ENCODE results near the gene BCL2. TPM values are rescaled to one million over a fixed set of nuclear protein-coding genes. Genes with fewer than 3 reads are reported as not detected.

BCL2 gene
- total RNA-seq, 1 donor: 4.2 TPM

DNA sequence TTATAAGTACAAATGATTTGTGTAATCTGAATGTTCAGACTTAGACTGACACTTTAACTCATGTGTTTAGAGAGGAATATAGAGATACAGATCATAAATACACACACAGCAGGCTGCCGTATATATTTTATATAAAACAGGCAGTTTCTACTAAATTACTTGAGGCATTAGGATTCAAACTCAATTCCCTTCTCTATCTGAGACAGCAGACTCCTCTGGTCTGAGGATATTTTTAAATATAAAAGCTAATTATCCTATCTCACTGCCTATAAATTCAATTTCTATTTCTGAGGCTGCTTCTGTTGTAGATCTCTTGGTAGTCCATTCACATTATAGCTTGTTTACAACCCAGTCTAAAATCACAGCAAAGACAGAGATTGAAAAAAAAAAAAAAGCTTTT lies 46.9 kb downstream of the BCL2 start:
- TF ChIP-seq, protein P1, sequence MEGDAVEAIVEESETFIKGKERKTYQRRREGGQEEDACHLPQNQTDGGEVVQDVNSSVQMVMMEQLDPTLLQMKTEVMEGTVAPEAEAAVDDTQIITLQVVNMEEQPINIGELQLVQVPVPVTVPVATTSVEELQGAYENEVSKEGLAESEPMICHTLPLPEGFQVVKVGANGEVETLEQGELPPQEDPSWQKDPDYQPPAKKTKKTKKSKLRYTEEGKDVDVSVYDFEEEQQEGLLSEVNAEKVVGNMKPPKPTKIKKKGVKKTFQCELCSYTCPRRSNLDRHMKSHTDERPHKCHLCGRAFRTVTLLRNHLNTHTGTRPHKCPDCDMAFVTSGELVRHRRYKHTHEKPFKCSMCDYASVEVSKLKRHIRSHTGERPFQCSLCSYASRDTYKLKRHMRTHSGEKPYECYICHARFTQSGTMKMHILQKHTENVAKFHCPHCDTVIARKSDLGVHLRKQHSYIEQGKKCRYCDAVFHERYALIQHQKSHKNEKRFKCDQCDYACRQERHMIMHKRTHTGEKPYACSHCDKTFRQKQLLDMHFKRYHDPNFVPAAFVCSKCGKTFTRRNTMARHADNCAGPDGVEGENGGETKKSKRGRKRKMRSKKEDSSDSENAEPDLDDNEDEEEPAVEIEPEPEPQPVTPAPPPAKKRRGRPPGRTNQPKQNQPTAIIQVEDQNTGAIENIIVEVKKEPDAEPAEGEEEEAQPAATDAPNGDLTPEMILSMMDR (IDR thresholded peaks at IDR 0.05; ENCODE audit: insufficient read depth, low read length): no peak
- DNase-seq (ENCODE audit: low read depth): no peak
- H3K4me3 ChIP-seq (ENCODE audit: low read depth, low read length): no peak overlapping the region

DNA sequence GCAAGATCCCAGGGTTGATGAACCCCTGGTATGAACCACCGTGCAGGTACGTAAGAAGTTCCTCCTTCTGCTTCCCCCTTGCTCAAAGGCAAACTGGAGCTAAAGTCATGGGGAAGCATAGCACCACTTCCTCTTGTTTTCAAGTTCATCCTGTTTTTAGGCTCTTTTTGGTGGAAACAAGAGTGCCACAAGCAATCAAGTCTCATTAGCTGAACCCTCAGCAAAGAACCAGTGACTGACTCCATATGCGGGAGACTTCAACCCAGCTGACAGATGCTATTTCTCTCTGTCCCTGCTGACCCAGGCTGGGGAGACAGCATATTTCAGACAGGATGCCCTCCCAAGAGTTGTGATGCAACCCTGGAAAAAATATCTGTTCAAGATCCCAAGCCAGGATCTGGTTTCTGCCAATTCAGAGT lies 47.7 kb downstream of the BCL2 start:
- TF ChIP-seq, protein P1 (IDR thresholded peaks at IDR 0.05; ENCODE audit: insufficient read depth, low read length): no peak
- no peak overlapping the region for H3K4me3 ChIP-seq (ENCODE audit: low read depth, low read length)
- DNase-seq (ENCODE audit: low read depth): no peak

DNA sequence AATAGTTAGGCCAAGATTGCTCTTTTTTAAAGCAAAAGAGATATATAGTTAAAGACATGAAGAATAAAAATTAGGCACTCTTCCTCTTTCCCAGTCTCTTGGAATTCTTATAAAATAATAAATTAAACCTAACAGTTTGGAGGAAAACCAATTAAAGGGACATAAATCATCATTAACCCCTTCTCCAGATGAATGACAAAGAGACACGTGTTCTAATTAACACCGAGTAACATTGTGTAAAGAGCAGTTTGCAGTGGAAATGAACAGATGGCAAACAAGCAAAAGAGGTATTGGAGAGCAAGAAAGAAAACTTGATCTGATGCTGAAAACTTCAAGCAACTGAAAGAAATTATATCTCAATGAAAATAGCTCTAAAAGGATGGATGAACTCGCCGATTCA lies 48.4 kb downstream of the BCL2 start:
- H3K4me3 ChIP-seq (ENCODE audit: low read depth, low read length): no peak overlapping the region
- DNase-seq (ENCODE audit: low read depth): no peak
- TF ChIP-seq, protein P1 (IDR thresholded peaks at IDR 0.05; ENCODE audit: insufficient read depth, low read length): no peak

DNA sequence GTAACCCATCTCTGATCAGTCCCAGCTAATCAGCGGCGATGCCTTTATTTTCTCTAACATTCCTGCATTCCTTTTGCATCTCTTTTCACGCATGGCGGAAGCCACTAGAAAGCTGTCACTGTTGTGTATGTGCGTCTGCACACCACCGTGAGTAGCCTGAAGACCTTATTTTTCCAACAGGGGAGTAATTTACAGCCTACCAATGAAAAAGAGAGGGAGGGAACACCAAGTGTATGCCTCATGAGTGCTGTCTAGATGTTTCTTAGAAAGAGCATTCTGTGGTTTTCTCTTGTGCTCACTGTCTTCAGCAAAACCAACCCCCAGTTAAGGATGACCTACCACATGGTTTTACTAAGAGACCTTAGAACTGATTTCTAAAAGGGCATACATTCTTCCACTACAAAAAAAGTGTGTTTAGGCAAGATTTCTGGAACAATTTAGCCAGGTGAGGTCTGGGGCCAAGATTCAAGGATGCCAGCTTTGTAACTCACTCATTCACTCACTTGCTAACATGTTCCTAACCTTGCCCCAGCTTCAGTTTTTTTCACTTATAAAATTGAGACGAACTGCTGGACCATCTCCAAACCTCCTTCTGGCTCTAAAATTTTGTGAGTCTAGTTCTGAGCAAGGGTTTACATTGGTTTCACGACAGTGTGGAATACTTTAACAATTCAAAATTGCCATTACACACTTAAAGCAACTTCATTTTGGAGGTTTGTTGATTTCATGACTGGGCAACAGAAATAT lies 51.4 kb downstream of the BCL2 start:
- no peak overlapping the region for H3K4me3 ChIP-seq (ENCODE audit: low read depth, low read length)
- TF ChIP-seq, protein P1 (IDR thresholded peaks at IDR 0.05; ENCODE audit: insufficient read depth, low read length): no peak
- DNase-seq (ENCODE audit: low read depth): no peak

DNA sequence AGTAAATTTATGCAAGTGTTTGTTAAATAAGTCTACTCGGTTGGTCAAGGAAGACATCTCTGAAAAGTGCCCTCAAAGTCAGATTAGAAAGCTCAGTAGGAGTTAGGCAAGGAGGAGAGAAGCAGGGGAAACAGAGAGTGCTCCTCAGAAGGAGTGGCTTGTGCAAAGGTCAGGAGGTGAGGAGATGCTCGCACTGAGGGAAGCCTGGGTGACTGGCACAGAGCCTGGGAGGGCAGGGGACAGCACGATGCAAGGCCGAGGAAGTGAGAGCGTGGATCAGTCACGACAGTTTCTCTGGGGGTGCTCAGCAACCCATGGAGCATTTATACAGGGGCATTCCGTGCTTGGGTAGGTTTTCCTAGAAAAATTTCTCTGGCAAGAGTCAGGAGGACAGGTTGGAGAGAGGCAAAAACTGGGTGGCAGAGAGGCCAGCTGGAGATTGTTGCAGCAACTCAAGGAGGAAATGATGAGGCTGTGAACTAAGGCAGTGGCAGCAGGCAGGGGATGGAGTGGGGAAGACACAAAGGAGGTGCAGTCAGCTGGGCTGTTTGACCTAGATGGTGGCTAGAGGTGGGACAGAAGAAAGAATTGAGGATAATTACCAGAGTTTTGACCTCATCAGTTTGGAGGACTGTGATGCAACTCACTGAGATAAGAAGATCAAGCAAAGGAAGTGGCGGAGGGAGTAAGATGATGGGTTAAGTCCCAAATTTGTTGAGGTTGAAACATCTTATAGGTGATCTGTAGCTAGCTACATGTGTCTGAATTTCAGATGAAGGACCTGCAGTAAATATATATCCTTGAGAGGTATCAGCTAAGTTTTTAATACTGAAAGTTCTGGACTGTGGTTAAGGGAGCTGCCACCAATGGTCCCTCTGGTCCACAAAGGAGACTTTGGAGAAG lies 52.4 kb downstream of the BCL2 start:
- no peak for DNase-seq (ENCODE audit: low read depth)
- TF ChIP-seq, protein P1 (IDR thresholded peaks at IDR 0.05; ENCODE audit: insufficient read depth, low read length): no peak
- no peak overlapping the region for H3K4me3 ChIP-seq (ENCODE audit: low read depth, low read length)

DNA sequence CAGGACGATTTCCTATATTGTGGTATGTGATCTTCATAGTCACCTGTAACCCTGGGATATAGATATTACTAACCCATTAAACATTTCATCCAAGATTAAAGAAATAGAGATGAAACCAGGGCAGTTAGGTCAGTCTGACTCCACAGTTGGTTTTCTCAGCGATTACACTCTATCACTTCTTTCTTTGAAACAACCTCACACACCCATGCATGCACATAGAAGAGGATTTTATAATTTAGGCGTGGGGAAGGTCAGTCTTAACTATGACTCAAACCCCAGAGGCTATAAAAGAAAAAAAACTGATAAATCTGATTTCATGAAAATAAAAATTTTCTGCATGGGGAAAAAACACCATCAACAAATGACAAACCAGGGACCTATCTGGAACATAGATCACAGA lies 54.2 kb downstream of the BCL2 start:
- no peak for DNase-seq (ENCODE audit: low read depth)
- TF ChIP-seq, protein P1 (IDR thresholded peaks at IDR 0.05; ENCODE audit: insufficient read depth, low read length): no peak
- no peak overlapping the region for H3K4me3 ChIP-seq (ENCODE audit: low read depth, low read length)
